A673 (cell line): ENCODE results near the gene ATCAY.
"Not testable (repeated sequence)": the region's sequence is repeated elsewhere in the genome, so short reads cannot be mapped to it uniquely, and the experiment has no call there.

ENCODE experiments used
- CTCF ChIP-seq: fragments of 300-800, 200-600 bp; sonication (generic); conservative IDR thresholded peaks from 2 replicates; pipeline ENCODE4 v1.5.1; 2017; ENCODE audit warnings: low read depth, mild to moderate bottlenecking, antibody characterized with exemption, low read length, moderate library complexity, mixed read lengths
- EZH2 ChIP-seq: fragments of 200-600 bp; sonication (generic); IDR thresholded peaks from 2 replicates; pipeline ENCODE4 v1.6.1; 2017; ENCODE audit warnings: borderline replicate concordance, low read depth, mild to moderate bottlenecking, mixed read lengths, antibody characterized with exemption, low read length; ENCODE audit not compliant: poor library complexity, severe bottlenecking

- TF ChIP-seq EZH2, CTCF: not testable (repeated sequence)
Measured at GRCh38 chr19:3874695-3875094, 5.8 kb upstream of the ATCAY start.
